Activated T-cell treated with anti-CD3 and anti-CD28 coated beads, Interleukin-2, amount 50 U/mL, for 1 hour (primary cell): ENCODE measurements around the gene TIGD7.

Source experiments
- DNase-seq: peaks from one replicate; pipeline ENCODE4 v3.0.0-alpha.2; 2020

Gene TIGD7

GRCh38 chr16:3305109-3306068 is at the start of gene TIGD7, which contains the start of gene ZNF75A:
Gene TIGD7 (minus strand): TSS chr16:3305430. CDS start chr16:3300614, 4,816 bp downstream.
Gene ZNF75A (plus strand): TSS chr16:3305497. CDS start chr16:3308429, 2,932 bp downstream.
- DNase-seq = peak; percentile 85

GRCh38 chr16:3349175-3349574 is 43.9 kb upstream of the TIGD7 start:
- no peak for DNase-seq

- no peak for DNase-seq
These were observed 43.4 kb upstream of the TIGD7 start for GRCh38 chr16:3348547-3349167.

GRCh38 chr16:3347586-3347985 is 42.4 kb upstream of the TIGD7 start:
- no peak for DNase-seq

- DNase-seq = no peak
These were observed 40.8 kb upstream of the TIGD7 start for GRCh38 chr16:3346041-3346440.

- DNase-seq = no peak
These were observed 23.4 kb upstream of the TIGD7 start for GRCh38 chr16:3328643-3329042.

GRCh38 chr16:3328104-3328503 is 22.9 kb upstream of the TIGD7 start:
- DNase-seq = no peak

GRCh38 chr16:3327514-3327913 is 22.3 kb upstream of the TIGD7 start:
- DNase-seq = no peak

GRCh38 chr16:3321816-3322215 is 16.6 kb upstream of the TIGD7 start:
- no peak for DNase-seq

- no peak for DNase-seq
These were observed 12.2 kb upstream of the TIGD7 start for GRCh38 chr16:3317315-3317999.

GRCh38 chr16:3311496-3311895 is 6.3 kb upstream of the TIGD7 start:
- no peak for DNase-seq

- no peak for DNase-seq
These were observed 848 bp upstream of the TIGD7 start for GRCh38 chr16:3306078-3306477.

- DNase-seq = no peak
These were observed 860 bp downstream of the TIGD7 start for GRCh38 chr16:3304370-3304769.

- DNase-seq = no peak
These were observed 9.4 kb downstream of the TIGD7 start for GRCh38 chr16:3295783-3296182.

GRCh38 chr16:3295209-3295608 is 10.0 kb downstream of the TIGD7 start:
- DNase-seq = no peak

- no peak for DNase-seq
These were observed 12.6 kb downstream of the TIGD7 start for GRCh38 chr16:3292604-3293003.

GRCh38 chr16:3289998-3290673 is 15.1 kb downstream of the TIGD7 start:
- DNase-seq = no peak

GRCh38 chr16:3285131-3285530 is 20.1 kb downstream of the TIGD7 start:
- DNase-seq = no peak

GRCh38 chr16:3283543-3284447 is 21.4 kb downstream of the TIGD7 start:
- no peak for DNase-seq

GRCh38 chr16:3282730-3283542 is 22.3 kb downstream of the TIGD7 start, which contains the start of gene ZNF263:
Gene ZNF263 (plus strand): TSS chr16:3283491. CDS start chr16:3283819, 328 bp downstream.
- DNase-seq = peak; percentile 90
